Stimulated activated CD4-positive, alpha-beta T cell treated with anti-CD3 and anti-CD28 coated beads, Interleukin-2, amount 100 ng/mL, for 24 hours (primary cell): Measurements from ENCODE around the gene UST.
"Not testable (repeated sequence)": the region's sequence is repeated elsewhere in the genome, so short reads cannot be mapped to it uniquely, and the experiment has no call there.

Source experiments
- DNase-seq, 2 donors: peaks; one replicate each; pipeline ENCODE4 v3.0.0-alpha.2; 2020

Gene UST

DNA sequence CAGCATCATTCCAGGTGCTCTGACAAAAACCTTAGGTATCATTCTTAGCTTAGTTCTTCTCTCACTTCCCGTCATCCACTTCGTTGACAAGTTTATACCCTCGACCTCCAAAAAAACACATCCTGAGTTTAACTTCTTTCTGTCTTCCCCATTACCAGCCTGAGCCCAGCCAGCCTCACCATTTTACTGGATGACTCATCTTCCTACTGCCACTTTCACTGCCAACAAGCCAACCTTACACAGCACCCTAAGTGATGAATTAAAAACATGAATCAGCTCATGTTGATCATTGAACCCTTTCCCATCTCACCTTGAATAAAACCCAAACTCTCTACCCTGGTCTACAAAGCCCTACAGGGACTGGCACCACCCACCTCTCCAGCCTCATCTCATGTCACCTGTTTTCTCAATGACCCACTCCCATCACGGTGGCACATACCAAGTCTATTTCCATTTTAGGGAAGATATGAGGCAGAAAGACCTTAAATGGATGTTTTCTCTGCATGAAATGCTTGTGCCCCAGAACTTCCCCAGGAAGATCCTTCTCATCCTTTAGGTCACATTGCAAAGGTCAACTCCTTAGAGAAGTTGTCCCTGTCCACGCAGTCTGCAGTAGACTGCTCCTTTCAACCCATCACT, 9.9 kb upstream of the UST start:
- no peak for DNase-seq

DNA sequence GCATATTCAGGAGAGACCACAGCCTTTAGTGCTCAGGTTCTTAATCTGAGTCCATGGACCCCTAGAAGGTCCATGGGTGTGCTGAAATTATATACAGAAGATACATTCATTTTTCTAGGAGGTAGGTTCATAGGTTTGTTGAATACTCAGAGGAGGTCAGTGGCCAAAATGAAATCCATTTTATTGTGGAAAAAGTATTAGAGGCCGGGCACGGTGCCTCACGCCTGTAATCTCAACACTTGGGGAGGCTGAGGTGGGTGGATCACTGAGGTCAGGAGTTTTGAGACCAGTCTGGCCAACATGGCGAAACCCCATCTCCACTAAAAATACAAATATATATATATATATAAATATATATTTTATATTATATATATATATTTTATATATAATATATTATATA, 9.0 kb upstream of the UST start:
- no peak for DNase-seq

DNA sequence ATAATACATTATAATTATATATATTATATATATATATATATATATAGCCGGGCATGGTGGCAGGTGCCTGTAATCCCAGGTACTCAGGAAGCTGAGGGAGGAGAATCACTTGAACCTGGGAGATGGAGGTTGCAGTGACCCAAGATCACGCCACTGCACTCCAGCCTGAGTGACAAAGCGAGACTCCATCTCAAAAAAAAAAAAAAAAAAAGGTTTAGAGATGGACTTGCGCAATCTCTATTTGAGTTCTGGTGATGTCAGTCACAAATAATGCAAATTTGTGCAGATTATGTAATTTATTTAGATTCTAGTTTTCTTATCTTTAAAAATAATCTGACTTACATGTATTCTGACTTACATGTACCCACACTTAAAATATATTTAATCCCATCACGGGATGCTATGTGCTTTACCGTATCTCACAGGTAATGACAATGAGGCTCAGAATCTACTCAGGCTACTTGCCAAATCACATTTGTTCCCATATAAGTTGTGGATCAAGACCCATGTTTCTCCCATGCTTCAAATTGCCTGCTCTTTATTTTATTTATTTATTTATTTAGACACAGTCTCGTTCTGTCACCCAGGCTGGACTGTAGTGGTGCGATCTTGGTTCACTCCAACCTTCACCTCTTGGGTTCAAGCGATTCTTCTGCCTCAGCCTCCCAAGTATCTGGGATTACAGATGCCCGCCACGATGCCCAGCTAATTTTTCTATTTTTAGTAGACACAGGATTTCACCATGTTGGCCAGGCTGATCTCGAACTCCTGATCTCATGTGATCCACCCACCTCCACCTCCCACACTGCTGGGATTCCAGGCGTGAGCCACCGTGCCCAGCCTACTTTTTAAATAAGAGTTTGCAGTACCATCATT, 7.6 kb upstream of the UST start:
- no peak for DNase-seq

DNA sequence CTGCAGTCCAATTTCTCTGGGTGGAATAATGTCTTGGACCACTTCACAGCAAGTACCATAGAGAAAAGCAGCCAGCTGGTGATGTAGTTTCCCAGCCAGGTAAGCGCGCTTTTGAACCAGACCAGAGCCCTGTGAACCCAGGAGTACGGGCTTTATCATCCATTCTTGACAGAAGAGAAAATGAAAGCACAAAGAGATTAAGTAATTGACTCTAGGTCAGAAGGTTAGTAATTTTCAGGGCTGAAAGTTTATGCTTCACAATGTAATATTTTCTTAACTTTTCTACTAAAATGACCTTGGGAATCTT, 7.1 kb upstream of the UST start:
- DNase-seq, result no peak

DNA sequence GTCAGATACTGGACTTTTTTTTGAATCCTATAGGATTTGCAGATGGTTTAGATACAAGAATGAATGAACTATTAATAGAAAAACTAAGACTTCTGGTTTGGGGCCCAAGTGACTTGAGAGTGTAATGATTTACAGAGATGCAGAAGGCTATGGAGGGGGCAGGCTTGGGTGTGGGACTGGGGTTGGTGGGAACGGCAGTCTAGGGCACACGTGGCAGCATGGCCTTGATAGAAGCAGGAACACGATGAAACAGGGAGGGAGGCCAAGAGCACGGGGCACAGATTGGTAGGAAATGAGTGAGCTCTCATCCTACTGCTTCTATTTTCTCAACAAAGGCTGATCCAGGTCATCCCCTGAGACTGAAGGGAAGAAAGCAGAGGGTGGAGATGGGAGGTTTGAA, 3.4 kb upstream of the UST start:
- DNase-seq, result no peak

DNA sequence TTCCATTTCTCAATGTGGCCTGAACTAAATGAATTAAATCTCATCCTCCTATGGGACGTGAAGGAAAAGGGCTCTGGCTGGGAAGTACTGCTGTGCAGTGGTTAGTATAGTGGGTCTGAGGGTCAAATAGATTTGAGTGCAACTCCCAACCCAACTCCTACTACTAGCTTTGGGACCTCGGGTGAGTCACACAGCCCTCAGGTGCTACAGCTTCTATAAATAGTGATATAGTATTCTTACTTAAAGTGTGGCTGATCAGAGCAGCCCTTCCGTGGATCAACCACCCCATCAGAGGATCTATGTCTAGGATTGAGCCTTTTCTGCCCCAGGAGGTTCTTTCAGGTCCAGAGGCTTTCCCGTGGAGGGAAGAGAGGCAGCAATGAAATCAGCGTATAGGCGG, 904 bp upstream of the UST start:
- DNase-seq, result no peak

DNA sequence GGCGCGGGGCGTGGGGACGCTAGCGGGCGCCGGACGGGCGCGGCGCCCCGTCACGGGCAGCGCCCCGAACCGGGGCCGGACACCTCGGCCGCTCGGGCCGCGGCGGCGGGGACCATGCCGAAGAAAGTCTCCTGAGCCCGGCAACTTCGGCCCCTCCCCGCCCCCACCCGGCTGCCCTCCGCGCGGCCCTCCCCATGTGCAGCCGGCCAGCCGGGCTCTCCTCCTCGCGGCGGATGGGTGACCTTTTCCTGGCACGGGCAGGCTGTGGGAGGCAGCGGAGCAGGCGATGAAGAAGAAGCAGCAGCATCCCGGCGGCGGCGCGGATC, 278 bp downstream of the UST start:
- peak; percentile 32 to 34 for DNase-seq

DNA sequence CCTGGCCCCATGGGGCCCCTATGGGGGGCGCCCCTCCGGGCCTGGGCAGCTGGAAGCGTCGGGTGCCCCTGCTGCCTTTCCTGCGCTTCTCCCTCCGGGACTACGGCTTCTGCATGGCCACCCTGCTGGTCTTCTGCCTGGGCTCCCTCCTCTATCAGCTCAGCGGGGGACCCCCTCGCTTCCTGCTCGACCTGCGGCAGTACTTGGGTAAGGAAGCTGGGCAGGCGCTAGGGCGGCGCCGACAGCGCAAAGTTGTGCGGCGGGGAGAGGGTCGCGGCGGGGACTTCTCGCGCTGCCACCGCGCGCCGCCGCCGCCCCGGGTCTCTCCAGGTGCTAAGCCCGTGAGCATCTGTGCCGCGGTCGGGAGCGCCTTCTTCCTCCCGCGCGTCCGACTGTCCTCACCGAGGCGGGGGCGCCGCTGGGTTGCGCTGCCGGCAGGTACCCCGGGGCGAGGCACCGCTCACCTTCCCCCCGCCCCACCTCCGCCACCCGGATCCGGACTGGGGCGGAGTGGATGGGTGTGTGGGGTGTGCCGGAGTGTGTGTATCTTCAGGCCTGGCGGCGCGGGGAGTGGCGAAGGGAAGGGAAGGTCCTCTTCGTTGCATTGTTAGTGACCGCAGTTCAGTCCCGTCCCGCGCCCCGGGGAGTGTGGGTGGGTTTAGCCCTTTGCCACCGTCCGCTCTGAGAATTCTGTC, 788 bp downstream of the UST start:
- DNase-seq, result peak; percentile 50 to 52

DNA sequence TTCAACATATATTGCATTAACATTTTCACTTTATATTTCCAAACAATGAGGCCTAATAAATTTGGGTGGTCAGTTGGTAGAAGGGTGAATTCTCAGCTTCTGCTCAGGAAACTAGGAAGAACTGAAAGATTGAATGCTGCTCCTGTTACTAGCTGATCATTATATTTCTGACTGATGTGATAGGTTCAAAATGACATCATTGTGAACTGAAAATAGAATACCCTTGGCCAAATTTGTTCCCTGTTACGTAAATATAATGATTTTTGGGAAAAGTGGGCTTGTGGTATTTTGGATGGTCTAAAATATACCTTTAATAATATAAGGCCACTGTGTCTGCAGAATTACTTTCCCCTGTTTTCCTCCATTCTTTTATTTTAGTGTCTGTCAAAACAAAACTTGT, 2.8 kb downstream of the UST start:
- no peak for DNase-seq

DNA sequence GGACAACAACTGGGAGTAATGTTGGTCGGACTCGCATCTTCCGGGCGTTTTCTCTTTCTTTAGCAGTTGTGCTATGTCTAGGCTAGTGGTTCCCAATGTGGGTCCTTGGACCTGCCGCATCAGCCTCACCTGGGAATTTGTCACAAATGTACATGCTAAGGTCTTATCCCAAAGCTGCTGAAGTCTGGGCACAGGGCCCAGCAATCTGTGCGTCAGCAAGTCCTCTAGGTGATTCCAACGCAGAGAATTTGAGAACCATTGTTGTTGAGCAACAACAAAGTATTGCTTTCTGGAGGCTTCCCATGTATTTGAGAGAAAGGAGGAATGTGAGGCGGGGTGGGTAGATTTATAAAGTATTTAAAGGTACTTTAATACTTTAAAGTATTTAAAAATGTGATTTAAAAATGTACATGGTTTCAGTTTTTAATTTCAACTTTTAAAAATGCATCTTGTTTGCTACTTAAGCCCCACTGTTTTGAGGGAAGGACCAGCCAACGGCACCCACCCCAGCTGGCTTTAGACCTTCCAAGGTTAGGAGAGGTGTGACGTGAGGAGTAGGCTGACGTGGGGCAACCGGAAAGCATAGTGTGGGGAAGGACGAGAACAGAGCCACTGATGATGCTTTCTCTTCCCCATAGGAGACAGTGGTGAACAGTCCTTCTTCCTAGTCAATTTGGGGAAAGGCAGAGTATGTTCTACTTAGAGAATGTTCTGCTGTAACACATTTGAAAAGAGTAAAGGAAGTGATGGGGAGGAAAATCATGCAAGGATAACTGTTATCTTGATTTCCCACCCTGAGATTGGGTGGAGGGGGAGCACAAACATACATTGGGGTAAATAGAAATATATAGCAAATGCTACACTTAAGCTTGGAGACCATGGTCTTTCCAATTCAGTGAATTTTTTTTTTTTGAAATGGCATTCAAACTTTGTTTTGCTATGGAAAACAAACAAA, 4.3 kb downstream of the UST start:
- DNase-seq, result no peak

DNA sequence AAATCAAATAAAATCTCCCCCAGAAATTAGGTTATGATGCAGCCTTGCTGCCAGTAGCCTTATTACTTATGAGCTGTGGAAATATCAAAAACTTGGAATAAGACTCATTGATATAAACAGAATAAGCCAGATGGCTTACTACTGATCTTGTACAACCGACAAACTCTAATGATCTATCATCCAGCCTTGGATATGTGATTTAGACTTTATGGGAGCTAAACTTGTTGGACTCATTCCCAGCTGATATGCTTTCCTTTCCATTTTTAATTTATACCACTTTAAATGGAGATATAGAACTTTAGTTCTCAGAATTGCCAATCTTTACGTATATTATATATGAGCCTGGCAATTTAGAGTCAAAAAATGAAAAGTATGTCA, 5.0 kb downstream of the UST start:
- no peak for DNase-seq

DNA sequence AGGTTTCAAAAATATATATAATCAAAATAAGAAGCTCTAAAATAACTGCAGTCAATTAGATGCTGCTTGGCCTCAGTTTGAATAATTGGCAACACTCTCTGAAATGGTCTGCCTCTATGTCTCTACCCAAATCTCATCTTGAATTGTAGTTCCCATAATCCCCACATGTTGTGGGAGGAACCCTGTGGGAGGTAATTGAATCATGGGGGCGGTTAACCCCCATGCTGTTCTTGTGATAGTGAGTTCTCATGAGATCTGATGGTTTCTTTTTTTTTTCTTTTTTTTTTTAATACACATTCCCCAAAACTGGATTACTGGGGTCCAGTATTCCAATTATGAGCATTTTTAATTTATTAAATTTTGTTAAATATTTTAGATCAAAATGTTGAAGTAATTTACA, 8.5 kb downstream of the UST start:
- not testable (repeated sequence) for DNase-seq

DNA sequence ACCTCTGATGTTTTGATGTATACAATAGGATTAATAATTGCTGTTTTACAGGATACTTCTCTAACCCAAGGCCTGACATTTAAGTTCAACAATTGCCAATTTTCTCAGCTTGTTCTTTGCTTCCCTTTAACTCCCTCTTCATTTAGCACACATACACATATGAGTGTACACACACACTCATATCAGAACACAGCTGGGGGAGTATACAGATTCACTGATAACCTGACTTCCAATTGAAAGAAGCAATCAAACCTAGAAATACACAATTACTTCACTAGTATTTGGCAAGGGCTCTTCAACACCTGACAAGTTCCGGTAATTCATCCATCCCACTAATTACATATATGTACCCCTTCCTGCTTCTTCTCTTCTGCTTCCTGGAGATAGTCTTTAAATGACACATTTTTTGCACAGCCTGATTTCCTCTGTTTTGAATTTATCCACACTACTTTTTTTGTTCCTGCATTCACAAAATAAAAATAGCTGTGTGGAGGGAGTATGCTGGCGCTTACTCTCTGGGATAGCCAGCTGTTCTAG, 11.2 kb downstream of the UST start:
- no peak for DNase-seq

DNA sequence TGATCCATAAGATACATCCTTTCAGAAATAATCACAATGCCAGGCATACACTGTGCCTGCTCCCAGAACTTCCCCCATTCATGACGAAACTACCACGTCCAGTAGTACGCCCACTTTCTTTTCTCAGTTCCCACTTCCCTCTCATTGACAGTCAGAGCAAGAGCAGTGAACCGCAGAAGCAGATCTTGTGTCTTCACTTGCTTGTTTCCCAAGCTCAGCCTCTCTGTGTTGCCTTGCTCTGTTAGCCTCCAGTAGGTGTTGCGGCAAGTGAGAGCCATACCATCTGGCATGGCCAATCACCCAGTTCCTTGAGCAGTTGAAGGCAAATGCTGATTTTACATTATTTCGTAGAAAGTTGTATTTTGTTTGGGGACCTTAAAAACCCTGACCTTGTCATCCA, 11.7 kb downstream of the UST start:
- peak; percentile 29 to 40 for DNase-seq

DNA sequence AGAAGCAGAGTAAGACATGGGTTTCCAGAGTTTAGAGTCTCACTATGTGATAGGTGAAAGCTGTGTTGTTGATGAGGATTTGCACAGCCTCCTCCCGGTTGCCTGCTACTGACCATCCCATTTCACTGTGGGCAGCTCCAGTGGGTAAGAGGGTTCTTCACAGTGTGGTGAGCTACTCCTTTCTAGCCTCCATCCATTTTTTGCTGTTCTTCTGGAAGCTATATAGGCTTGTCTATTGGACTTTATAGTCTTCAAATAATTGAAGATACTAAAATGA, 13.4 kb downstream of the UST start:
- no peak for DNase-seq

DNA sequence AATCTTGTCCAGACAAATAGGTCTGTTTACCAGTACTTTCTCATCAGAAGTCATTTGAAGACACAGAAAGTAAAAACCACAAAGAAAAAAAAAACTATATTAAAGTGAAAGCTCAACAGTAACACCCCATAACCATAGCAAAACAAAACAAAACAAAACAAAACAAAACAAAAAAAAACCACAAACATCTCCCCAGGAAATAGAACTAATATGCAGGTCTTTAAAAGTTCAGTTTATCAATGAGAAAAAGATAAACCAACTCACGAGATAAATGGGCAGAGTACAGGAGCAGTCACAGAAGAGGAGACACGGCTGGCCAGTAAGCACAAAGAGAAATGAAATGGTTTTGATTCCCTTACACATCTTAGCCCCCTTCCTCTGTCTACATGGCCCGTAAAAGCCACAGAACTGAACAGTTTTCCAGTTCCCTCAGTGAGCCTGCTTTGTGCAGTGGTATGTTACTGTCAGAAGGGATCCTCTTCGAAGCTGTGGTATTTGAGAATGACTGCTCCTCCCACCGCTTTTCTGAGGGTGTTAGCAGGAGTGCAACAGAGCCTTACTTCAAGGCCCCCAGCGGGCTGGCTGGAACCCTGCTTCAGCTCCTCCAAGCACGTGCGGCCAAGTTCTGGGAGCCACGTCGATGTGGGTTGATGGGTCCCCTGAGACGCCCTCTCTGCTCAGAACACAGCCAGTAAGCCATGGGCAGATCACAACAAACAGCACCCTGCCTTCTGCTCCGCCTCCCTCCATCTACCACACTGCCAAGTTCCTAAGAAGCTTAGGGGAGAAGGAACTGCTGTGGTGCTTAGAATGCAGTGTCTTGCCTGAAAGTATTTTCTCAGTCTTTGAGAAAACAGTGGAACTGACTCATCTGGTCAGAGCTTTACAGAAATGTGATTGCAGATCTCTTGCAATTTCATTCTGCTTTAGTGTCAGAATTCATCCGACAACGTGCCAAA, 14.0 kb downstream of the UST start:
- DNase-seq, result peak; percentile 42 to 51

DNA sequence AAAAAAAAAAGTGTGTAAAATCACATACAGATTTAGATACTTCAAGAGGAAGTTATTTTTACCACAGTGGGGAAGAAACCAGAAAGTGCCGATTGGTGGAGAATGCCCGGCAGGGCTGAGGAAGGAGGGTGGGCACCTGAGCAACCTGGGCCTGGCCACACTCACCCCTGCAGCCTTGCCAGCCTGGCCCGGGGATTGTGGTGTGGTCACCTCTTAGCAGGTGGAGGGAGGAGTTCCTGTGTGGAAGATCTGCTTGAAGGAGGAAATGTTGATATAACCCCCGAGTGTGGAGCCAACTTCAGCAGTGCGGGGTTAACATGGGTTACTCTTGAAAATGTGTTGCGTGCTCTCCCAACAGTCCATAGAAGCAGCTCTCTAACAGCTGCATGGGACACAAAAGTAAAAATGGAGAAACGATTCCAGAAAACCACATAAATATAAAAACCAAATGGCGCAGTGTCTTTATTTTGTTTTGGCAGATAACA, 14.7 kb downstream of the UST start:
- DNase-seq, result no peak

DNA sequence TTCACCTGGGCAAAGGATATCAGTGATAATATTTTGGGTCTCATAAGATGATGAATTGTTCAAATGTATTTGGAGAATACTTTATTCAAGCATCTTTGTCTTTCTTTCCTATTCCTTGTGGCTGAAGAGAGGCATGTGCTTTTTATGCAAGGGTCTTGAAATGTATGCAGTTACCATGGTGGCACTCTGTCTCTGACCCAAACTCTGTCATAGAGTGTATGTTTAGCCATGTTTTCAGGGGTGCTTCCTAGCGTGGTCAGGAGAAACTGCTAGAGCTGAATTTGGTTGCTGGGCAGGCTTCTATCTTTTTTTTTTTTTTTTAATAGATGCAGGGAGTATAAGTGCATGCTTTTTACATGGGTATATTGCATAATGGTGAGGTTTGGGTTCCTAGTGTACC, 15.4 kb downstream of the UST start:
- no peak for DNase-seq

DNA sequence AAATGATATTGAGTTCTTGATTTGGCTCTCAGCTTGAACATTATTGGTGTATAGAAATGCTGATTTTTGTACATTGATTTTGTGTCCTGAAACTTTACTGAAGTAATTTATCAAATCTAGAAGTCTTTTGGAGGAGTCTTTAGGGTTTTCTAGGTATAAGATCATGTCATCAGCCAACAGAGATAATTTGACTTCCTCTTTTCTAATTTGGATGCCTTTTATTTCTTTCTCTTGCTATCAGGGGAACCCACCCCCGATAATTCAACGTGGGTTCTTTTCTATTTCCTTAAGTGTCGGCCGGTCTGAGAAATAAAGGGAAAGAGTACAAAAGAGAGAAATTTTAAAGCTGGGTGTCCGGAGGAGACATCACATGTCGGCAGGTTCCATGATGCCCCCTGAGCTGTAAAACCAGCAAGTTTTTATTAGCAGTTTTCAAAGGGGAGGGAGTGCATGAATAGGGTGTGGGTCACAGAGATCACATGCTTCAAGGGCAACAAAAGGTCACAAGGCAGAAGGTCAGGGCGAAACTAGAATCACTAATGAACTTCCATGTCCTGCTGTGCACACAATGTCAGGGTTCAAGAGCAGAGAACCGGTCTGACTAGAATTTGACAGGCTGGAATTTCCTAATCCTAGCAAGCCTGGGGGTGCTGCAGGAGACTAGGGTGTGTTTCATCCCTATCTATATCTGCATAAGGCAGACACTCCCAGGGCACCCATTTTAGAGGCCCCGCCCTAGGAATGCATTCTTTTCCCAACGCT, 17.6 kb downstream of the UST start:
- DNase-seq, result not testable (repeated sequence)

DNA sequence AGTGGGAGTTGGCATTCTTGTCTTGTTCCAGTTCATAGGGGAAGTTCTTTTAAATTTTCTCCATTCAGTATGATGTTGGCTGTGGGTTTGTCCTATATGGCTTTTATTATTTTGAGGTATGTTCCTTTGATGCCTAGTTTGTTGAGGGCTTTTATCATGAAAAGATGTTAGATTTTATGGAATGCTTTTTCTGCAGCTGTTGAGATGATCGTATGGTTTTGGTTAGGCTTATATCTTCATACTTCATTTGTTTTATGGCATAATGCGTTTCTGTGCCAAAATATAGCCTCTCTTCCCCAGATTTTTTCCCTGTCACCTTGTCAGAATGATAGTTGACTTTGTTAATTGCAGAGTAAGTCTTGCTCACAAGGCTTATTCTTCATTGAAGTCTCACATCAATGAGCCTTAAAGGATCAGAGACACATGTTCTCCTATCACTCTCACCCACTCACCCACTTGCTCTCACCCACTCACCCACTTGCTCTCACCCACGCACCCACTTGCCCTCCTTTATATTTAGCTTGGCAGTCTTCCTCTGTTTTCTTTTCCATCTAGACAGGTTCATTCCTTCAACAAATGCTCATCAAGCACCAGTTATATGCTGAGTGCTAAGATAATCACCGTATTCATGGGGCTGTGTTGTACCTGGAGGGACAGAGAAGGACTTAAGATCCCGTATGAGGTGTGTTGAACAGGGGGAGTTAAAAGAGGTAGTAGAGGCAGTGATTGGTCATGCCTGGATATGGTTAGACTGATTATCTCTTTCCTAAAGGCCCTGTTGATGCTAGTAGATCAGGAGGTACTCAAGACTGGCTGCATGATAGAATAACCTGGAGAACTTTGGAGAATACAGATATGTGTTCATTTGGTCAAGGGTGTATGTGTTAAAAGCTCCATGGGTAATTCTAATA, 19.3 kb downstream of the UST start:
- DNase-seq, result no peak
